HepG2 (cell line): ENCODE measurements around the gene GNAT2. TPM values are rescaled to one million over a fixed set of nuclear protein-coding genes. Genes with fewer than 3 reads are reported as not detected.
A peak's percentile ranks its signal among the peaks of the same experiment; 100 is the strongest.

Experiments used
- CREM ChIP-seq, 2 experiments: sonication (generic) in 1 of 2; formaldehyde crosslinking in 1 of 2; IDR thresholded peaks; 2 replicates each; pipeline versions ENCODE4 v1.4.0 to v1.6.1; 2016 to 2020; ENCODE audit warnings: antibody characterized with exemption in 1 of 2, mild to moderate bottlenecking in 1 of 2, missing genetic modification reagents in 1 of 2
- HNRNPLL ChIP-seq: fragments of 200-400 bp; formaldehyde crosslinking; IDR thresholded peaks from 2 replicates; pipeline ENCODE4 v1.6.1; 2017; ENCODE audit warnings: mild to moderate bottlenecking, low read depth, low read length; ENCODE audit not compliant: poor library complexity, severe bottlenecking
- JUND ChIP-seq: sonication (generic); formaldehyde crosslinking; IDR thresholded peaks from 2 replicates; pipeline ENCODE4 v1.8.0; 2022; ENCODE audit warnings: mild to moderate bottlenecking, missing genetic modification reagents
- PAF1 ChIP-seq: IDR thresholded peaks from 2 replicates; pipeline ENCODE4 v1.6.1; 2016; ENCODE audit warnings: missing genetic modification reagents, missing compliant biosample characterization
- RARG ChIP-seq: sonication (generic); formaldehyde crosslinking; IDR thresholded peaks from 2 replicates; pipeline ENCODE4 v1.4.0; 2020; ENCODE audit warnings: low read depth, mild to moderate bottlenecking, missing genetic modification reagents
- ZFYVE20 ChIP-seq: sonication (generic); formaldehyde crosslinking; IDR thresholded peaks from 2 replicates; pipeline ENCODE4 v1.8.0; 2023; ENCODE audit warnings: low read depth, mild to moderate bottlenecking, moderate library complexity, missing genetic modification reagents, borderline replicate concordance
- ZNF10 ChIP-seq: sonication (generic); formaldehyde crosslinking; IDR thresholded peaks from 2 replicates; pipeline ENCODE4 v1.4.0; 2020; ENCODE audit warnings: mild to moderate bottlenecking, low read depth, missing genetic modification reagents, borderline replicate concordance
- ZSCAN9 ChIP-seq: IDR thresholded peaks from 2 replicates; pipeline ENCODE4 v1.6.1; 2016; ENCODE audit warnings: borderline replicate concordance
- polyA plus RNA-seq, 8 experiments: library from polyadenylated mRNA; depleted of rRNA in 3 of 8; stranded (reverse) in 7 of 8; unstranded in 1 of 8; fragments of >200 nt; fragmentation: Illumina TruSeq in 4 of 8; extraction: Trizol in 4 of 8; gene quantifications; 2 replicates each; pipeline versions ENCODE4 v1.2.1 to v1.2.3, GENCODE V29; 2011 to 2016; ENCODE audit warnings: low read depth in 4 of 8, missing spikeins in 1 of 8, mixed read lengths in 1 of 8; ENCODE audit not compliant: insufficient read depth in 1 of 8
- total RNA-seq, 5 experiments: library from RNA; depleted of rRNA; stranded (reverse); fragments of >200 nt; fragmentation: Illumina TruSeq; extraction: Trizol; gene quantifications; 2 replicates each; pipeline ENCODE4 v1.2.3, GENCODE V29; 2016; ENCODE audit warnings: low read depth in 1 of 5
- TF ChIP-seq, protein P1 (sequence below): sonication (generic); formaldehyde crosslinking; IDR thresholded peaks from 2 replicates; pipeline ENCODE4 v1.5.0; 2020; ENCODE audit warnings: mild to moderate bottlenecking, missing genetic modification reagents, borderline replicate concordance
- TF ChIP-seq, protein P2 (sequence below): sonication (generic); formaldehyde crosslinking; conservative IDR thresholded peaks from 2 replicates; pipeline ENCODE4 v1.4.0; 2020; ENCODE audit warnings: mild to moderate bottlenecking, missing genetic modification reagents, moderate library complexity
- TF ChIP-seq, protein P3 (sequence below): sonication (generic); formaldehyde crosslinking; IDR thresholded peaks from 2 replicates; pipeline ENCODE4 v1.4.0; 2020; ENCODE audit warnings: missing genetic modification reagents, borderline replicate concordance
- TF ChIP-seq, protein P4 (sequence below): sonication (generic); formaldehyde crosslinking; IDR thresholded peaks from 2 replicates; pipeline ENCODE4 v1.4.0; 2020; ENCODE audit warnings: low read depth, missing genetic modification reagents

Gene GNAT2
- total and polyA plus RNA-seq, 2 of the 13 experiments (the other 11 are each of a cell fraction or from before 2014, with no cell fraction given), result 0.08 to 0.20 TPM

DNA sequence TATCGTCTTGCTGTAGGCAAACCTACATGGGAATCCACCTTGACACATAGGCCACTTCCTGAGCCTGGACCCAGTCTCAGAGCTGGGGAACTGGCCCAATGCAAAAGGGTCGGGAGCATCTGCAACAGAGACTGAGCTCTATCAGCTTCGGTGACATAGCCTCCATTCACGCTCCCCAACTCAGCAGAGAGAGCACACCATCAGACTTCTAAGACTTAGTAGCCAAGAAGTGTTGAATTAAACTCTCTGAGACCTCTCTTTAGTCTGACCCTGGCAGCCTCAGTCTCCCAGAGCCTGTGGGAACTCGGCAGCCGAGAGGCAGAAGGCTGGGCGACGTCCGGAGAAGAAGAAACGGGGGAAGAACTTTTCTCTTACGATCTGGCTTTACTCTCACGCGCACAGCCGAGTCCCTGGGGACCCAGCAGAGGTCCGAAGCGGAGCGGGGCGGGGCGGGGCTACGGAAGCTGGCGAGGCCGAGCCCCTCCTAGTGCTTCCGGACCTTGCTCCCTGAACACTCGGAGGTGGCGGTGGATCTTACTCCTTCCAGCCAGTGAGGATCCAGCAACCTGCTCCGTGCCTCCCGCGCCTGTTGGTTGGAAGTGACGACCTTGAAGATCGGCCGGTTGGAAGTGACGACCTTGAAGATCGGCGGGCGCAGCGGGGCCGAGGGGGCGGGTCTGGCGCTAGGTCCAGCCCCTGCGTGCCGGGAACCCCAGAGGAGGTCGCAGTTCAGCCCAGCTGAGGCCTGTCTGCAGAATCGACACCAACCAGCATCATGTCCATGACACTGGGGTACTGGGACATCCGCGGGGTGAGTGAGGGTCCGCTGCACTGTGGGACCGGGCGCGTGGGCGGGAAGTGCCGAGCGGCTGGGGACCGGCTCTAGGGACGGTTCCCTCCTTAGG is 36.5 kb upstream of the GNAT2 start, which contains the start of gene GSTM4 (continued):
- TF ChIP-seq, protein P1, sequence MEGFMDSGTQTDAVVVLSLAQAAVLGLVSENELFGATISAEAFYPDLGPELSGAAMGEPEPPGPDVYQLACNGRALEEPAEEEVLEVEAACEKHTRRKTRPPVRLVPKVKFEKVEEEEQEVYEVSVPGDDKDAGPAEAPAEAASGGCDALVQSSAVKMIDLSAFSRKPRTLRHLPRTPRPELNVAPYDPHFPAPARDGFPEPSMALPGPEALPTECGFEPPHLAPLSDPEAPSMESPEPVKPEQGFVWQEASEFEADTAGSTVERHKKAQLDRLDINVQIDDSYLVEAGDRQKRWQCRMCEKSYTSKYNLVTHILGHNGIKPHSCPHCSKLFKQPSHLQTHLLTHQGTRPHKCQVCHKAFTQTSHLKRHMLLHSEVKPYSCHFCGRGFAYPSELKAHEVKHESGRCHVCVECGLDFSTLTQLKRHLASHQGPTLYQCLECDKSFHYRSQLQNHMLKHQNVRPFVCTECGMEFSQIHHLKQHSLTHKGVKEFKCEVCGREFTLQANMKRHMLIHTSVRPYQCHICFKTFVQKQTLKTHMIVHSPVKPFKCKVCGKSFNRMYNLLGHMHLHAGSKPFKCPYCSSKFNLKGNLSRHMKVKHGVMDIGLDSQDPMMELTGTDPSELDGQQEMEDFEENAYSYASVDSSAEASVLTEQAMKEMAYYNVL (CRISPR knock-in tag), result 0 out of 2 replicates have a peak, but pooled peaks have one; percentile 37
- TF ChIP-seq, protein P2, sequence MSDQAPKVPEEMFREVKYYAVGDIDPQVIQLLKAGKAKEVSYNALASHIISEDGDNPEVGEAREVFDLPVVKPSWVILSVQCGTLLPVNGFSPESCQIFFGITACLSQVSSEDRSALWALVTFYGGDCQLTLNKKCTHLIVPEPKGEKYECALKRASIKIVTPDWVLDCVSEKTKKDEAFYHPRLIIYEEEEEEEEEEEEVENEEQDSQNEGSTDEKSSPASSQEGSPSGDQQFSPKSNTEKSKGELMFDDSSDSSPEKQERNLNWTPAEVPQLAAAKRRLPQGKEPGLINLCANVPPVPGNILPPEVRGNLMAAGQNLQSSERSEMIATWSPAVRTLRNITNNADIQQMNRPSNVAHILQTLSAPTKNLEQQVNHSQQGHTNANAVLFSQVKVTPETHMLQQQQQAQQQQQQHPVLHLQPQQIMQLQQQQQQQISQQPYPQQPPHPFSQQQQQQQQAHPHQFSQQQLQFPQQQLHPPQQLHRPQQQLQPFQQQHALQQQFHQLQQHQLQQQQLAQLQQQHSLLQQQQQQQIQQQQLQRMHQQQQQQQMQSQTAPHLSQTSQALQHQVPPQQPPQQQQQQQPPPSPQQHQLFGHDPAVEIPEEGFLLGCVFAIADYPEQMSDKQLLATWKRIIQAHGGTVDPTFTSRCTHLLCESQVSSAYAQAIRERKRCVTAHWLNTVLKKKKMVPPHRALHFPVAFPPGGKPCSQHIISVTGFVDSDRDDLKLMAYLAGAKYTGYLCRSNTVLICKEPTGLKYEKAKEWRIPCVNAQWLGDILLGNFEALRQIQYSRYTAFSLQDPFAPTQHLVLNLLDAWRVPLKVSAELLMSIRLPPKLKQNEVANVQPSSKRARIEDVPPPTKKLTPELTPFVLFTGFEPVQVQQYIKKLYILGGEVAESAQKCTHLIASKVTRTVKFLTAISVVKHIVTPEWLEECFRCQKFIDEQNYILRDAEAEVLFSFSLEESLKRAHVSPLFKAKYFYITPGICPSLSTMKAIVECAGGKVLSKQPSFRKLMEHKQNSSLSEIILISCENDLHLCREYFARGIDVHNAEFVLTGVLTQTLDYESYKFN (CRISPR knock-in tag), result peak; percentile 63
- no peak for TF ChIP-seq RARG (CRISPR knock-in tag)
- peak; percentile 57 for TF ChIP-seq HNRNPLL
- no peak for TF ChIP-seq PAF1 (CRISPR knock-in tag)
- TF ChIP-seq, protein P3, sequence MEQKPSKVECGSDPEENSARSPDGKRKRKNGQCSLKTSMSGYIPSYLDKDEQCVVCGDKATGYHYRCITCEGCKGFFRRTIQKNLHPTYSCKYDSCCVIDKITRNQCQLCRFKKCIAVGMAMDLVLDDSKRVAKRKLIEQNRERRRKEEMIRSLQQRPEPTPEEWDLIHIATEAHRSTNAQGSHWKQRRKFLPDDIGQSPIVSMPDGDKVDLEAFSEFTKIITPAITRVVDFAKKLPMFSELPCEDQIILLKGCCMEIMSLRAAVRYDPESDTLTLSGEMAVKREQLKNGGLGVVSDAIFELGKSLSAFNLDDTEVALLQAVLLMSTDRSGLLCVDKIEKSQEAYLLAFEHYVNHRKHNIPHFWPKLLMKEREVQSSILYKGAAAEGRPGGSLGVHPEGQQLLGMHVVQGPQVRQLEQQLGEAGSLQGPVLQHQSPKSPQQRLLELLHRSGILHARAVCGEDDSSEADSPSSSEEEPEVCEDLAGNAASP, result peak; percentile 30; the same call in 1 of the 2 replicates
- TF ChIP-seq ZNF10 (CRISPR knock-in tag), result no peak
- TF ChIP-seq ZFYVE20, result no peak
- 0 out of 2 replicates have a peak, but pooled peaks have one; percentile 73 for TF ChIP-seq ZSCAN9 (CRISPR knock-in tag)
- 0 out of 2 replicates have a peak, but pooled peaks have one; percentile 20 for TF ChIP-seq CREM (IDR thresholded peaks at IDR 0.05)
- TF ChIP-seq CREM (CRISPR knock-in tag; IDR thresholded peaks at IDR 0.05), result no peak
- no peak for TF ChIP-seq JUND (CRISPR knock-in tag)
- TF ChIP-seq, protein P4, sequence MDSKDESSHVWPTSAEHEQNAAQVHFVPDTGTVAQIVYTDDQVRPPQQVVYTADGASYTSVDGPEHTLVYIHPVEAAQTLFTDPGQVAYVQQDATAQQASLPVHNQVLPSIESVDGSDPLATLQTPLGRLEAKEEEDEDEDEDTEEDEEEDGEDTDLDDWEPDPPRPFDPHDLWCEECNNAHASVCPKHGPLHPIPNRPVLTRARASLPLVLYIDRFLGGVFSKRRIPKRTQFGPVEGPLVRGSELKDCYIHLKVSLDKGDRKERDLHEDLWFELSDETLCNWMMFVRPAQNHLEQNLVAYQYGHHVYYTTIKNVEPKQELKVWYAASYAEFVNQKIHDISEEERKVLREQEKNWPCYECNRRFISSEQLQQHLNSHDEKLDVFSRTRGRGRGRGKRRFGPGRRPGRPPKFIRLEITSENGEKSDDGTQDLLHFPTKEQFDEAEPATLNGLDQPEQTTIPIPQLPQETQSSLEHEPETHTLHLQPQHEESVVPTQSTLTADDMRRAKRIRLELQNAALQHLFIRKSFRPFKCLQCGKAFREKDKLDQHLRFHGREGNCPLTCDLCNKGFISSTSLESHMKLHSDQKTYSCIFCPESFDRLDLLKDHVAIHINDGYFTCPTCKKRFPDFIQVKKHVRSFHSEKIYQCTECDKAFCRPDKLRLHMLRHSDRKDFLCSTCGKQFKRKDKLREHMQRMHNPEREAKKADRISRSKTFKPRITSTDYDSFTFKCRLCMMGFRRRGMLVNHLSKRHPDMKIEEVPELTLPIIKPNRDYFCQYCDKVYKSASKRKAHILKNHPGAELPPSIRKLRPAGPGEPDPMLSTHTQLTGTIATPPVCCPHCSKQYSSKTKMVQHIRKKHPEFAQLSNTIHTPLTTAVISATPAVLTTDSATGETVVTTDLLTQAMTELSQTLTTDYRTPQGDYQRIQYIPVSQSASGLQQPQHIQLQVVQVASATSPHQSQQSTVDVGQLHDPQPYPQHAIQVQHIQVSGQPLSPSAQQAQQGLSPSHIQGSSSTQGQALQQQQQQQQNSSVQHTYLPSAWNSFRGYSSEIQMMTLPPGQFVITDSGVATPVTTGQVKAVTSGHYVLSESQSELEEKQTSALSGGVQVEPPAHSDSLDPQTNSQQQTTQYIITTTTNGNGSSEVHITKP (CRISPR knock-in tag), result 0 out of 2 replicates have a peak, but pooled peaks have one; percentile 47
